ENCODE data around the gene PLA2G4C.

DNA sequence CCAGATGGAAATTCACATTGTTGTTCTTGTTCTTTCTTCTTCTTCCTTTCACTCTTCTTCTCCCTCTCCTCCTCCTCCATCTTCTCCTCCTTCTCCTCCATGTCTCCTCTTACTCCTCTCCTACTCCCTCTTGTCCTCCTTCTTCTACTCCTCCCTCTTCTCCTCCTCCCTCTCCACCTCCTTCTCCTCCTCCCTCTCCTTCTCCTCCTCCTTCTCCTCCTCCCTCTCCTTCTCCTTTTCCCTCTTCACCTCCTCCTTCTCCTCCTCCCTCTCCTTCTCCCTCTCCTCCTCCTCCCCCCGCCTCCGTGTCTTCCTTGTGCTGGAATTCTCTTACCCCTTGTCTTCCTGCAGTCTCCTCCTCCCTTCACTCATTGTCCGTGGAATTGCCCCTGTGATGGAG, 85.1 kb downstream of the PLA2G4C start:
- TF ChIP-seq EZH2 (IDR thresholded peaks at IDR 0.05; ENCODE audit: low read depth, low read length, severe bottlenecking) (no peak), SP2 (IDR thresholded peaks at IDR 0.05; ENCODE audit: low read length) (no peak), CHD1 (IDR thresholded peaks at IDR 0.05; ENCODE audit: low read depth, low read length) (no peak), CREB1 (IDR thresholded peaks at IDR 0.05) (no peak), SRF (IDR thresholded peaks at IDR 0.05; ENCODE audit: low read depth, low read length) (no peak), MAFK (IDR thresholded peaks at IDR 0.05; ENCODE audit: low read depth, low read length) (no peak)
- TF ChIP-seq, protein P1, sequence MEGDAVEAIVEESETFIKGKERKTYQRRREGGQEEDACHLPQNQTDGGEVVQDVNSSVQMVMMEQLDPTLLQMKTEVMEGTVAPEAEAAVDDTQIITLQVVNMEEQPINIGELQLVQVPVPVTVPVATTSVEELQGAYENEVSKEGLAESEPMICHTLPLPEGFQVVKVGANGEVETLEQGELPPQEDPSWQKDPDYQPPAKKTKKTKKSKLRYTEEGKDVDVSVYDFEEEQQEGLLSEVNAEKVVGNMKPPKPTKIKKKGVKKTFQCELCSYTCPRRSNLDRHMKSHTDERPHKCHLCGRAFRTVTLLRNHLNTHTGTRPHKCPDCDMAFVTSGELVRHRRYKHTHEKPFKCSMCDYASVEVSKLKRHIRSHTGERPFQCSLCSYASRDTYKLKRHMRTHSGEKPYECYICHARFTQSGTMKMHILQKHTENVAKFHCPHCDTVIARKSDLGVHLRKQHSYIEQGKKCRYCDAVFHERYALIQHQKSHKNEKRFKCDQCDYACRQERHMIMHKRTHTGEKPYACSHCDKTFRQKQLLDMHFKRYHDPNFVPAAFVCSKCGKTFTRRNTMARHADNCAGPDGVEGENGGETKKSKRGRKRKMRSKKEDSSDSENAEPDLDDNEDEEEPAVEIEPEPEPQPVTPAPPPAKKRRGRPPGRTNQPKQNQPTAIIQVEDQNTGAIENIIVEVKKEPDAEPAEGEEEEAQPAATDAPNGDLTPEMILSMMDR (IDR thresholded peaks at IDR 0.05; ENCODE audit: control extremely low read depth in 1 of 3, insufficient read depth in 1 of 3, low read depth in 1 of 3, low read length in 3 of 3), result no peak
